HG02885 (cell line): ENCODE results near the gene IL13RA2.

Source experiments
- ATAC-seq: cut with Tn5 transposase; IDR thresholded peaks from one replicate; pipeline ENCODE4 v1.9.1; 2021; ENCODE audit warnings: mild to moderate bottlenecking; ENCODE audit not compliant: unreplicated experiment, poor library complexity

IL13RA2 gene

GRCh38 chrX:114999906-115000305, 17.5 kb downstream of the IL13RA2 start:
- ATAC-seq, result no peak

- ATAC-seq, result no peak
These were observed 19.6 kb downstream of the IL13RA2 start for GRCh38 chrX:114997779-114998178.

- ATAC-seq, result no peak
These were observed 31.3 kb downstream of the IL13RA2 start for GRCh38 chrX:114985967-114986592.

- no peak for ATAC-seq
These were observed 41.1 kb downstream of the IL13RA2 start for GRCh38 chrX:114976292-114976691.

- no peak for ATAC-seq
These were observed 44.4 kb downstream of the IL13RA2 start for GRCh38 chrX:114973013-114973412.

- ATAC-seq, result no peak
These were observed 46.6 kb downstream of the IL13RA2 start for GRCh38 chrX:114970806-114971205.

GRCh38 chrX:114964374-114964773, 53.0 kb downstream of the IL13RA2 start:
- ATAC-seq, result no peak

GRCh38 chrX:114962209-114962608, 55.2 kb downstream of the IL13RA2 start:
- ATAC-seq, result no peak

GRCh38 chrX:114959729-114960128, 57.7 kb downstream of the IL13RA2 start:
- no peak for ATAC-seq
